ENCODE data around the gene GPR39.
A peak's percentile ranks its signal among the peaks of the same experiment; 100 is the strongest.

Gene GPR39

DNA sequence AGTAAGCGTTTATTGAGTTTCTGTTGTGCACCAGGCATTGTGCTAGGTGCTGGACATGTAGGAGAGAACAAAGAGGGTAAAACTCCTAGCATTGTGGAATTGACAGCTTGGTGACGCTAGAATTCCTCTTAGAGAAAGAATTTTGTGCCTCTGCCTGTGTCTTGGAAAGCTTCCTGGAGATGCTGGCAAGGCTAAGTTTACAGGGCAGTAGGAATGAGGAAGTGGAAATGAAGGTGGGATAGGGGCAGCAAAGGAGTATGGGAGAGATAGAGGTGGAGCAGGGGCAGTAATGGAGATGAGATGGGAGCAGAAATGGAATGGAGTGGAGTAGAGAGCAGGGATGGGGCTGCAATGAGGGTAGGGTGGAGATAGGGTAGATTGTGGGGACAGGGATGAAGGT, 29.8 kb downstream of the GPR39 start:
- DNase-seq (ENCODE audit: low read depth): no peak

DNA sequence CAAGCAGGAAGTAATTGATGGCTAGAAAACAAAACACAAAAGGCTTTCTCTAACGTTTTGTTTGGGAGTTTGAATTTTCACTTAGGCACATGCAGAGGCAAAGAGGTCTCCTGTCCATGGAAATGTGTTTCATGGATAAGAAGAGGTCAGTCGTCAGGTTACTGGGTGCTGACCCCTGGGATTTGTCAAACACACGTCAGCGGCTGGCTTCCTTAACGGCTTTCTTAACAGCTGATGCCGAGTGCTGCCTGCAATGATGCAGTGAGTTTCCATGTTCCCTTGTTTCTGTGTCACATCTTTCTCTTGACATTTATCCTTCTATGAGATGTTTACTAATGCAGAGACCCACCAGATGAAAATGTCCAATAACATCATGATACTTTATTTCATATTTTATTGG, 31.7 kb downstream of the GPR39 start:
- DNase-seq (ENCODE audit: low read depth): peak; percentile 41

DNA sequence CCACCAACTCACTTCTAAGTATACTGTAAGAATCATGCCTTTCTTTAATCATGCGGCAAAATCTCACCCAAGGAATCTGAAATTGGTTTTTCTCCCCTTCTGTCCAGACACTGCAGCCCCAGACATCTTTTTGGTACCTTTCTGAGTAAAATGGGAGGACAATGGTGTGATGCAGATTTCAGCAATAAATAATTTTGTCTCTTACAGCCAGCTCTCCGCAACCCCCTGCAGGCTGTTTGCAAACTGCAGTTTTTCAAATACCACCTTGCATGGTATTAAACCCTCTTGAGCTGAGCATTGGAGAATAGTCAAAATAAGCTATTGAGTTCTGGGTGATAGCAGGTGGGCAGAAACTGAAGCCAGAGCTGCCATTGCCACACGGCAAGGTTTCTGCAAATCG, 32.2 kb downstream of the GPR39 start:
- peak; percentile 65 for DNase-seq (ENCODE audit: low read depth)

DNA sequence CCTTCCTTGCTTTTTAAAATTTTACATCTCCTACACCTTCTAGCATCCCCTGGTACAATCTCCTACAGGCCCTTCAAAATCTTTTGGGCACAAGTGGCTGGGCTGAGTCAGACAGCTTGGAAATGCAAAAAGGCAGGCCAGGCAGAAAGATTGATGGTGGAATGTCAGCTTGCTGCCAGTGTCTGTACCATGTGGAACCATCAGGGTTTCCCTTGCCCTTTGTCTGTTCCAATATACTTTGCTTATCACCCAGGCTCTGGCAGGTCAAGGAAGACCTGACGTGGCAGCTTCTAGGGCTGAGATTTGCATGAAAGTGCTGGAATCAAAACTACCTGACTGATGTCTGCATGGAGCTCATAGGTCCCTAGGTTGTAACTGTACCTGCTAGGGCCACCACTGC, 33.3 kb downstream of the GPR39 start:
- no peak for DNase-seq (ENCODE audit: low read depth)

DNA sequence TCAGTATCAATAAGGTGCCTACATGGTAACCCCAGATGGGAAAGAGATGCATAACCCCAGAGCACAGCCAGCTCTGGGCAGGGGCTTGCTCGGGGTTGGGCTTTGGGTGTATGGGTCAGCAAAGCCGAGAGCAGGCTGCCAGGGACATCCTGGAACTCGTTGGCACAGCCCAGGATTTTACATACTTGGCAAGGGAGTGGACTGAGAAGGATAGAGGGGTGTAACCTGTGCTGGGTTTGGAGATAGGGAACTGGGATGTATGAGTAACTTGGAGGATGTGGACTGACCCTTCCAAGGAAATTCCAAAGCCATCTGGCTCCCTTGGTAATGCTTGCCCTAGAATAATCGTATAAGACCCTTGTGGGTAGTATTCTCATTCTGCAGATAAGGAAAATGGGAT, 44.2 kb downstream of the GPR39 start:
- no peak for DNase-seq (ENCODE audit: low read depth)

DNA sequence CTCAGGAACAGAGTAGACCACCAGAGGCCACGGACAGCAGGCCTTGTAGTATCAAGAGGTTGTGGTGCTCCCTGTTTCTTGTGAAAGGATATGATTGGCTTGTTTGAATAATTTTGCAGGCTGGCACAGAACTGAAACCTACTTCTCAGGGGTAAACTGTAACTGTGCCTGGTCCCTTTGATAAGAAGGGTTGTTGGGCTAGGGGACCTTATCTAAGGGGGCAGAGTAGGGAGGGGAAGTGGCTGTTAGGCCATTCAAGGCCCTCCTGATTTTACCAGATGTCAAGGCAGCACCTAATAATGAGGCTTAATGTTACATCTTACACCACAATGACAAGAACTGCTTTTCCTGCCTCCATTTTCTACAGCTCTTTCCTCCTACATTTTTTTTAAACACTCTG, 45.6 kb downstream of the GPR39 start:
- no peak for DNase-seq (ENCODE audit: low read depth)

DNA sequence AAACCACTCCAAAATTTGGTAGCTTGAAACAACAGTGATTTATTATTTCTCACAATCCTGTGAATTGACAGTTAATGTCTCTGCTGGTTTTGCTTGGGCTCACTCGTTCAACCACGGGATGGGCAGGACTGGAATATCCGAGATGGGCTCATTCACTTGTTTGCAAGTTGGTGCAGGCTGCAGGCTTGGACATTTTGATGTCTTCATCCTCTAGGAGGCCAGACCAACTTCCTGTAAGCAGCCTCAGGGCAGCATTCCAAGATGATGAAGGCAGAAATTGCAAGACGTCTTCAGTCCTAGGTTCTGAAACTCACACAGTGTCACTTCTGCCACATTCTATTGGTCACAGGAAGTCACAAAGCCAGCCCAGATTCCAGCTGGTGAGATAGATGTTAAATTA, 47.1 kb downstream of the GPR39 start:
- DNase-seq (ENCODE audit: low read depth): peak; percentile 13

DNA sequence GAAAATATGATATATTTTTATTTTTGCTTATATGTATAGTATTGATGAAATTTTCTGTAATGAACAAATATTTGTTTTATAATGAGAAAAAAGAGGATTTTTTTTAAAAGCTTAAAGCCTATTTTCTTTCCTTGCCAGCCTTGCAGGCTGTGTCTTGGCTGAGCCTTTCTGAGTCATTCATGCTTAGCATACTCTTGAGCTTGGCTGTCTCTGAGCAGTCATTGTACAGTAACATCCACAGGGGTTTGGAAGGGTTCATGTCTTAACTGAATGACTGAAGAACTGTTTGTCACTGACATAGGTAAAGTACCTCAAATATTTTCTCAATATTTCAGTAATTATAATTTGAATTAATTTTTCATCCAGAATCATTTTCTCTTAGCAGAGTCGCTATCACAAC, 49.3 kb downstream of the GPR39 start:
- peak; percentile 44 for DNase-seq (ENCODE audit: low read depth)

DNA sequence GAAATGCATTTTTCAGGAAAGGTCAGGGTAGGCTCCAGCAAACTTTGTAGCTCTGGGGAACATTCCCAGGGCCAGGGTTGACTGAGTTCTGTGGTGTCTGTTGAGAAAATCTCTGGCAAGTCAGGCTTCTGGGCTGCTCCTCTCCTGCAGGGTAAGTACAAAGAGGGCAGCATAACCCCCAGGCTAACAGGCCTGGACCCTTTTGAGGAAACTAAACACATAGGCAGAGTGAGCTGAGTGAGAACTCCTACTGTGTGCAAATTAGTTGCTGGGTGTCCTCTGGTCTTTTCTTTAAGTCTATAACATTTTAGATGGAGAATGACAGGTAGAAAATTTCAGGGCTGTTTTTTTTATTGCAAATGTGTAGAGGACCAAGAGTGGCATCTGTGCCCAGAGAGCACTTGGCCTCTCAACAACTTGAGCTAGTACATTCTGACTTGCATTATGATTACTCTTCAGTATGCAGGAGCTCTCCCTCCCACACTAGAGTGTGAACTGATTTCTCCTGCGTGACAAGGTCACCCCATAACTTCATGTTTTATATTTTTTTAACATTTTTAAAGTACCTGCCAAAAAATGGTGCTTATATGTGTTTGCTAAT, 49.9 kb downstream of the GPR39 start:
- peak; percentile 7 for DNase-seq (ENCODE audit: low read depth)

DNA sequence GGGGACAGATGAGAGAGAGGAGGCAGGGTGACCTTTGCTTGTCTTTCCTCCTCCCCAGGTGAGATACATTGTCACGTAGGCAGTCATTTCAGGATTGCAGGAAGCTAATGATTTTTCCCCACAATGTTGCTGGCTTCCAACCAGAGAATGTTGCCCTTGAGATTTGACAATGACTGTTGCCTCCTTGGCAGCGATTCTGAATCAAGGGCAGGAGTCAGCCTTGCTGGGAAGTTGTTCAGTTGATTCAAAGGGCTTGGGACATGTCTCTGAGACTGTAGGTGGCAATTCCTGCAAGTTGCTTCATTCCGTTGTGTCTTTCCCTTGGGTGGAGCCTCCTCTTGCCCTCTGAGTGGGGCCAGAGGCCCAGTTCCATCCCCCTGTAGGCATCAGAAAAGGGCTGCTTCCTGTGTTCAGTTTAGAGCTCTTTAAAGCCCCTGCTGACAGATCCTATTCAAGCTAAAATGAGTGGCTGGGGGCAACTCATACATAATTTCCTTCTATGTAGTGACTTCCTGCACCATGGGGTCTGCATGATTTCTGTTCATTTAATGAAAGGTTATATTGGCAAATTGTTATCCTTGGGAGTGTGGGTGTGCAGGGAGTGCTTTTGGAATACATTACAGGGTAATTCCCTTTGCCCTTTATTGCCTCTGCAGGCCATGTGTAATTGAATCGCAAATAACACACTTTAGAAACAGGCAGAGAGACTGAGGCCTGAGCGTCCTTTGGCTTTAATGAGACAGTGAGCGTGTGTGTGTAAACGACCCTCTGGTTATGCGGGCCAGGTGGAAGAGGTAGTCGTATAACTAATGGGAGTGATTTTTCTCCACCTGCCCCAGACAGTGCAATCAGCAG, 52.4 kb downstream of the GPR39 start:
- no peak for DNase-seq (ENCODE audit: low read depth)

DNA sequence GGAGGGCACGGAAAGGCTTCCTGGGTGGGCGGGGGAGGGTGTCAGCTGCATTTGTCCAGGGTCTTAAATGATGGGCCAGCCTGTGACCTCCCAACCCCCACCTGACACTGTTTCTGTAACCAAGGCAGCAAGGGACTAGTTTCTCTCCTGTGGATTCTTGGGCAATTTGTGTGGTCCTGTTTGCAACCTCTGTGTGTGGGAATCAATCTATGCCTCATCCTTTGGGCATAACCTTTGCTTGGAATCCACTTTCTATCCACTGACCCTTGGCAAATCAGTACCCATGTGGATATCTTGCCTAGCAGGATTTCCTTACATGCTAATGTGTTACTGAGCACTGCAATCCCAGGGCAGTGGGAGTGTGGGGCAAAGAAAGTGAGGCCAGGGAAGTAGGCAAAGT, 54.1 kb downstream of the GPR39 start:
- no peak for DNase-seq (ENCODE audit: low read depth)

DNA sequence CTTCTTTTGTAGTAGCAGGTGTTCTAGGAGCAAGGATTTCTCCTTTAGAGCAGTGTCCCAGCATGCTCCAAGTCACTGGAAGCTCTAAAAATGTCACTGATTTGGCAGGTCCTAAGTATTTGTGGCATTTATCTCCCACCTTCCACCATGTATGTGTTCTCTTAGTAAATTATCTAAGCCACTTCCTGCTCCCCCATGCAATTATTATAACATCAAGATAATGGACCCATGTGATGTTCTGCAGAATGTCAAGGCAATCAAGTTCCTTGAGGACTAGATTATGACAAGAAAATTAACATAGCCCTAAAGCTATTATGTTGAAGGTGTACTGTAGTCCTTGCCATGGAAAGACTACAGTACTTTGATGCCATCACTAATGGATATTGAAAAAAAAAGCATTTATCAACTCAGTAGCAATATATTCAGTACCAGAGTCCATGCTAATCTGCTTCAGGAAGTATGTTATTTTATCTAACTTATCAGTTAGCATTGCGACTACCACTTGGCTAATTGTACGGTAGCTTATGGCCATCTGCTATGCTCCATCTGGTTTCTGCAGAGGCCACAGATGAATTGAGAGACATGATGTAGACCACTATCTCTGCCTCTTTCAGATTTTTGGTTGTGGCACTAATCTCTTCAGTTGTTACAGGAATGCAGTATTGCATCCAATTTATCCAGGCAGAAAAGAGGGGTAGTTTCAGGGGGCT, 56.7 kb downstream of the GPR39 start:
- no peak for DNase-seq (ENCODE audit: low read depth)

DNA sequence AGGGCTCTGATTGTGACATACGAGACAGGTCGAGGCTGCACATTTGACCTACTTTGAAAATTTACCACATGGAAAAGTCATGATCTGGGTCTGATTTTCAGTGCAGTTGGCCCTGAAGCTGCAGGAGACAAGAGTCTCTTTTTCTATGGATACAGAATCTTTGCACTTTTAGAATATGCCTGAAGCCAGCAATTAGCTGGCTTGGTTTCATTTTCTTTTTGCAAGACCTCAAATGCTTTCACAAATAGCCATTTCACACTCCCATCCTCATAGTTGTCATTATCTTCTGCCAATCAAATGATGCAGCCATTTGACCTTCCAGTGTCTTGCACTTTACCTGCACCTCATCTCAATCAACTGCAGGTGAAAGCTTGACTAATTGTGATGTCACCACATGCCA, 59.0 kb downstream of the GPR39 start:
- no peak for DNase-seq (ENCODE audit: low read depth)

DNA sequence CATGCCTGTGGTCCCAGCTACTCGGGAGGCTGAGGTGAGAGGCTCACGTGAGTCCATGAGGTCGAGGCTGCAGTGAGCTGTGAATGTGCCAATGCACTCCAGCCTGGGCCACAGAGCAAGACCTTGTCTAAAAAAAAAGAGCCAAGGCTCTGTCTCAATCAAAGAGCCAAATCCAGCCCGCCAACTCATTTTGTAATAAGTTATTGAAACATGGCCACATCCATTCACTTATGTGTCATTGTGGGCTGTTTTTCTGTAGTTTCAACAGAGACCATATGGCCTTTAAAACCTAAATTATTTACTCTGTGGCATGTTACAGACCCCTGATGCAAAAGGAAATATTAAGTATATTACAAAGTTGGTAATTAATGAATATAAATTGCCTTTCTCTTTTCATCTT, 60.8 kb downstream of the GPR39 start:
- no peak for DNase-seq (ENCODE audit: low read depth)

DNA sequence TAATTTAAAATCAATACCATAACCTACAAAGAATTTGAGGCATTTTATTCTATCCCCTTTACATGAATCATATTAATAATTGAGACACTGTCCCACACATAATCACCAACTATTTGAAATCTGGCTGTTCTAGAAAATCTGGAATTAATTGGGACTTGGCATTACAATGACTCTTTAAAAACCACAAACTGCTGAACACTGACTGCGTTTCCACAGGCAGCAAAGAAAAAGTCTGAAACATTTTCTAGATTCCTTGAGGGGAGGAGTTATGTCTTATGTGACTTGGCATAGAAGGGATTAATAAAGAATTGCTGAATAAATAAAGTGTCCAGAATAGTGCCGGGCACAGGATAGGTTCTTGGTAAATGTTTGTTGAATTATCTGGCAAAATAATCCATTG, 61.4 kb downstream of the GPR39 start:
- DNase-seq (ENCODE audit: low read depth): no peak

DNA sequence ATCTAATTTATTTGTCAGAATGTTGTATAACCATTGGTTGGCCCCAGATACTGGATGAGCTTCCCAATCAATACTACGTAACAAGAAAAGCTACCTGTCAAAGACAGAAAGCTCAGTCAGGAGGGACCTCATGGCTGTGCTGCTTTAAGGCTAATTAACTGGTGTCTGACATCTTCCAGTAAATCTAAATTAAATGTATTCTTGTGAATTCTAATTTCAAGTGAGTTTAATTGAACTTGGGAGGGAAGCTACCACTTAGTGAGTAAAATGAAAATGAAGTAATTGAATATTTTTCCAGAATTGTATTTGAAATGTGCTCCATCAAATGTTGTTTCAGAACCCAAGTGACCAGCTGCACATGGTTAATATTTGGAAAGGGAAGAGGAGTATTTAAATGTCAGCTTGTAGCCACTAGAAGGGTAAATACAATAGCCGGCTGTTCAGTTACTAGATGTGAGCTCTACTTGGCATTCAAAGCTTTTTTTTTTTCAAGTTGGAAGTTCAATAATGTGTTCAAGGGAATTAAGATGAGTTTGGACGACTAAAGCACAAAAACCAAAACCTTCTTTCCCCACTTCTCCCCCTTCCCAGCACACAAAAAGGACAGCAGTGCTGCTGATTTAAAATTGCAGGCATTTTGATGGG, 62.0 kb downstream of the GPR39 start:
- no peak for DNase-seq (ENCODE audit: low read depth)

DNA sequence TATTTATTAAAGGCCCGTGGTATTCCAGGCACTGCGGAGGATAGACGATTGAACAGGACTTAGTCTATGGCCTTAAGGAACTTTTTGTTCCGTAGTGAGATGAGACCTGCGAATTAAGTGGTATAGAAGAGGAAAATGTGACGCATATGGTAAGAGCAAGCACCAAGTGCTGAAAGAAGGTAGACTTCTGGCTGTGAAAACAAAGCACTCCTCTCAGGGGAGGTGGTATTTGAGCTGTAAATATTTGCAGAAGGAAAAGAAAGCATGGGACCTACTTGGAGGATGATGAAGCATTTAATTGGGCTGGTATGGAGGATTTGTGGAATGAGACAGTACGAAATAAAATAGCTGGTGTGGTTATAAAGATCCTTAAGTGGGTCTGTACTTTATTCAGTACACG, 62.5 kb downstream of the GPR39 start:
- no peak for DNase-seq (ENCODE audit: low read depth)

DNA sequence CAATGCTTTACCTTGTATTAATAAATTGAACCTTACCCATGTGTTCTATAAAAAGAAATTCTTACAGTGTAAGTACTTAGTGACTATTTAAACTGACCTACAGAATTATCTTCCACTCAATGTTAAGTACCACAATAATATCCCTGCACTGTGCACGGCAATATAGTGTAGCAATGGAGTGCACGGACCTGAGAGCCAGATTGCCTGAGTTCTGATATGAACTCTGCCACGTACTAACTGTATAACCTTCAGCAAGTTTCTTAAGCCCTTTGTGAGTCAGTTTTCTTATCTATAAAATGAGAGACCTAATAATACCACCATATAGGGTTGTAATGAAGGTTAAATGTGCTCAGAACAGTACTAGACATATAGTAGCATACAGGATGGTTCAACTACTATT, 66.2 kb downstream of the GPR39 start:
- DNase-seq (ENCODE audit: low read depth): no peak

DNA sequence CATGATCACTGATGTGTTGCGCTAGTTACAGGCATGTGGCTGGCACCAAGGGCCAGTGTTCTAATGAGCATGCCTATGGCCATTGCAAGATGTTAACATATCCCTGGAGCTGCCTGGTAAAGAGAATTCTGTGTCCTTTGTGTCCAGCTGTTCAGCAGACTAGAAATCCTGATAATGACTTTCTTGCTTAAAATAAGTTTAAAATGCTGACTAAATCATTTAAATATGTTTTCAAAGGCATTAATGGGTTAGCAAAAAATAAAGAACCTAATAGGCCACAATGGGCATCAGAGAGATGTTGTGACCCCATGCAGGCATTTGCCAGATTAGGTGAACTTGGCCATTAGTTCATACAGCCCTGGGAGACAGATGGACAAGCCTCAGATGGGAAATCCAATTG, 67.5 kb downstream of the GPR39 start:
- DNase-seq (ENCODE audit: low read depth): no peak

DNA sequence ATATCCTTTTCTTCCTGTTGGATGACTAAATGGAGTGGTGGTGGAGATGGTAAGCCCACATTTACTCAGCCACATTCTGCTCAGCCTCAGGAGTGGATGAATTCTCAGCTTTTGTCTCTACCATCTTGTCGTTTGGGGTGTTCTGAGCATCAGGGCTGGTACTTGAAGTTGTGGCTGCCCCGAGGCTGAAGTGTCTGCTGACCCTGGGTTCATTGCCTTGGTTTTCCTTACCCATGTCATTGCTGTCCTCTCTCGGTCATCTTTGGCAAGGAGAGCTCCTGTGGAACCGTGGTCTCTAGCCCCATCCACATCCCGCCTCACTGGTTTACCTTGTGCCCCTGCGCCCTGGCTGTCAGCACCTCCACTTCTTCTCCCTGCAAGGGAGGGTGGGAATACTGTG, 71.9 kb downstream of the GPR39 start:
- no peak for DNase-seq (ENCODE audit: low read depth)

DNA sequence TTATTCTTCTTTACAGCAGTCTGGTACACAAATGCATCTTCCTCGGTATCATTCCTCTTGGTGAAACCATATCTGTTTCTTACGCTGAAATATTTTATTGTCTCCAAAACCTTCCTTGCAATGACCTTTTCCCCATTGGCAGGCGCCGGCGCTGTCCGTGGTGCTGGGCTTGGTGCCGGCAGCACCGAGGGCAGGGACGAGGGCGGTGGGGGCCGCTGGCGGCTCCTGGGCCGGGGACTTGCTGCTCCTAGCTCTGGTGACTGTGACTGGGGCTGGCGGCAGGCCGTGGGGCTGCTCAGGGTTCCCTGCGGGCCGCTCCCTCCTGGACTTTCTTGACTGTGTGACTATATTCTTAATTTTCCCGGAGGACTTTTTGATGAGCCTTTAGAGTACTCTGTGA, 72.5 kb downstream of the GPR39 start:
- peak; percentile 24 for DNase-seq (ENCODE audit: low read depth)

DNA sequence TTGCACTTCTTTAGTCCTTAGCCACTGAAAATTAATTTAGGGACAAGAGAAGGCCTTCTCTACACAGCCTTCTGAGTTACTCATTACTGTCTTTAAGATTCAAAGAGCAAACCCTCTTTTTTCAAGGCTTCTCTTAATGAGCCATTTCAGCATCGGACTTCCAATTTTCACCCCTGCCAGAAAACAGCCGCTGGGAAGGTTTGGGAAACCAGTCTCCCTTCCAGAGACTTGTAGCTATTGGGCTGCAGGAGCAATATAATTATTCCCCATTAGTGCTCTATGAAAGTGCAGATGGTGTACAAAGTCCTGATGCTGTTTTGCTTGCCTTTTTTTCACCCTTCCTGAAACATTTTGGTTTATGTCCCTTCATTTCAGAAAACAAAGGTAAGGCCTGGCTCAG, 79.3 kb downstream of the GPR39 start:
- DNase-seq (ENCODE audit: low read depth): no peak

DNA sequence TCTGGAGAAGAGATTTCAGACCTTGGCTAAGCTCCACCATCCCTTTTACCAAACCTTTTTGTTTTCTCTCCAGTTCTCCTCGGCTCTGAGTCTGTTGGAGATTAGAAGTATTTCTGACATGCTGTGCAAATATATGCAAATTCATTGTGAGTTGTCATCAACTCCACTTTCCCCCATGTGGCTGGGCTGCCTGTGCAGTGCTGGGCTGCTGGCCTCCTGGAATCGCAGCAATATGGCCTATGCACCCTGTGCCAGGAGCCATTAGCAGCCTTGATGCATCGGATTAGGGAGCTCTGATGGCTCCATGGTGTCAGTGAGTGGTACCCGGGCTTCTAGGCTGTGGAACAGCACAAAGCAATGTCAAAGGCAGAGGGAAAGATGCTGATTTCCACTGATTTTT, 80.0 kb downstream of the GPR39 start:
- no peak for DNase-seq (ENCODE audit: low read depth)
